Measurements from ENCODE around the gene ARL5A. TPM values are rescaled to one million over a fixed set of nuclear protein-coding genes. Genes with fewer than 3 reads are reported as not detected.
A peak's percentile ranks its signal among the peaks of the same experiment; 100 is the strongest.

Gene ARL5A
- total and polyA plus RNA-seq, 9 of the 15 experiments (the other 6 are each of a cell fraction or from before 2014, with no cell fraction given): 16.3 to 117 (median 88.4) TPM

- Histone ChIP-seq H3K4me2 (ENCODE audit: insufficient read depth, low read length) (no peak overlapping the region), H3K4me3 (no peak overlapping the region), H3K27me3 (ENCODE audit: control insufficient read depth in 2 of 2, insufficient read depth in 2 of 2, low read length in 2 of 2) (no peaks in the 10 kb centered on the region), H2AFZ (ENCODE audit: low read depth, low read length) (no peak overlapping the region), H3K9me1 (ENCODE audit: control insufficient read depth, insufficient read depth, low read length) (peaks cover 5% of the 10 kb centered on the region), H3K4me1 (replicated peaks in 1 of 2; ENCODE audit: control insufficient read depth in 2 of 2, insufficient read depth in 2 of 2, low read length in 2 of 2) (peaks cover 29 to 54% of the 10 kb centered on the region in 2 experiments), H3K79me2 (ENCODE audit: control insufficient read depth, insufficient read depth, low read length) (no peaks in the 10 kb centered on the region), H4K20me1 (replicated peaks; ENCODE audit: control insufficient read depth, insufficient read depth, low read length) (no peaks in the 10 kb centered on the region), H3K9me3 (replicated peaks; ENCODE audit: control insufficient read depth, insufficient read depth, low read depth, low read length) (no peaks in the 10 kb centered on the region), H3K27ac (ENCODE audit: extremely low read depth, low read depth, low read length) (no peak overlapping the region), H3K36me3 (ENCODE audit: control insufficient read depth, insufficient read depth, low read length) (no peaks in the 10 kb centered on the region; the same call in 2 of the 3 replicates), H3K9ac (ENCODE audit: insufficient read depth in 1 of 2, low read depth in 2 of 2, low read length in 2 of 2) (no peak overlapping the region)
- ChIA-PET POLR2A (interaction anchor here (1.4 kb wide), 1 partner anchor 66 kb away, joined by 4 read pairs; the partner anchor contains the start of gene ARL5A), CTCF (ENCODE audit: low intra/inter-chr PET ratio) (no interaction called here)
- ATAC-seq (no peak), FAIRE-seq (no peak), DNase-seq (ENCODE audit: extremely low read depth in 1 of 4, low spot score in 3 of 4) (peak in 2 of 4 experiments; percentile 32 to 35)
- no TSS peak for BruUV-seq (replicated peaks)
- in situ Hi-C loops (cut with MboI): no loop called here
- WGBS (ENCODE audit: insufficient coverage, low coverage, missing lambda C conversion rate): 32% methylated on average over 3 of the region's 3 CpGs
- intact Hi-C loops (cut with micrococcal nuclease): no loop called here
- TF ChIP-seq CREB5 (CRISPR knock-in tag; IDR thresholded peaks at IDR 0.05) (no peak), DIDO1 (tag; IDR thresholded peaks at IDR 0.05; ENCODE audit: low read depth) (no peak), ZNF408 (CRISPR knock-in tag; IDR thresholded peaks at IDR 0.05; ENCODE audit: low read depth) (no peak), AFF4 (CRISPR knock-in tag; IDR thresholded peaks at IDR 0.05) (no peak), ZNF766 (CRISPR knock-in tag; conservative IDR thresholded peaks at IDR 0.05) (no peak), CBX2 (IDR thresholded peaks at IDR 0.05; ENCODE audit: insufficient read depth, low read length, poor library complexity, severe bottlenecking) (no peak), BDP1 (IDR thresholded peaks at IDR 0.05; ENCODE audit: insufficient read depth, insufficient read length) (no peak), PURB (CRISPR knock-in tag; IDR thresholded peaks at IDR 0.05; ENCODE audit: low read depth) (no peak), CBFA2T3 (IDR thresholded peaks at IDR 0.05) (peak; percentile 36; the same call in 1 of the 2 replicates), POLR2A (conservative IDR thresholded peaks at IDR 0.05) (no peak), KDM4B (IDR thresholded peaks at IDR 0.05; ENCODE audit: borderline replicate concordance in 2 of 2, low read depth in 1 of 2) (no peak), E2F5 (CRISPR knock-in tag; IDR thresholded peaks at IDR 0.05) (no peak), PCBP1 (IDR thresholded peaks at IDR 0.05; ENCODE audit: low read depth, low read length, poor library complexity, severe bottlenecking) (no peak), STAT5A (IDR thresholded peaks at IDR 0.05; ENCODE audit: borderline replicate concordance, low read length) (no peak), PTBP1 (IDR thresholded peaks at IDR 0.05; ENCODE audit: low read depth, low read length) (no peak), MYC (IDR thresholded peaks at IDR 0.05; ENCODE audit: low read depth, low read length) (no peak), MYC (CRISPR knock-in tag; IDR thresholded peaks at IDR 0.05; ENCODE audit: borderline replicate concordance, low read depth) (no peak), ZNF134 (CRISPR knock-in tag; conservative IDR thresholded peaks at IDR 0.05) (no peak), CXXC5 (CRISPR knock-in tag; IDR thresholded peaks at IDR 0.05) (0 out of 2 replicates have a peak, but pooled peaks have one; percentile 38)
Measured at GRCh38 chr2:151762694-151763093, 65.5 kb downstream of the ARL5A start.

Measured in K562 (cell line).